GM23338 (cell line): Measurements from ENCODE around the gene GNG12. TPM values are rescaled to one million over a fixed set of nuclear protein-coding genes. Genes with fewer than 3 reads are reported as not detected.

ENCODE experiments used
- ATAC-seq: fragments of 200-7000 bp; cut with Tn5 transposase; 3 replicates; pipeline ENCODE4 v1.9.1; 2020
- DNase-seq: peaks from one replicate; pipeline ENCODE4 v3.0.0-alpha.2; 2015; ENCODE audit warnings: low spot score
- H2AFZ ChIP-seq: fragments of 200-600 bp; sonication (generic); 2 replicates; pipeline ENCODE4 v1.8.0; 2016; ENCODE audit warnings: antibody characterized with exemption, mild to moderate bottlenecking, moderate library complexity
- H3F3A ChIP-seq: fragments of 200-600 bp; sonication (generic); replicated peaks from 2 replicates; pipeline ENCODE4 v1.8.0; 2017; ENCODE audit warnings: antibody characterized with exemption, mixed run types, low read depth
- H3K27ac ChIP-seq: fragments of 200-600 bp; sonication (generic); 2 replicates; pipeline ENCODE4 v1.6.1; 2016; ENCODE audit warnings: low read depth
- H3K27me3 ChIP-seq: fragments of 200-600 bp; sonication (generic); 2 replicates; pipeline ENCODE4 v1.8.0; 2016; ENCODE audit warnings: mild to moderate bottlenecking, mixed run types, moderate library complexity; ENCODE audit not compliant: insufficient read depth
- H3K36me3 ChIP-seq: fragments of 200-600 bp; sonication (generic); 2 replicates; pipeline ENCODE4 v1.8.0; 2016; ENCODE audit warnings: mild to moderate bottlenecking; ENCODE audit not compliant: insufficient read depth
- H3K4me1 ChIP-seq: fragments of 200-600 bp; sonication (generic); 2 replicates; pipeline ENCODE4 v1.8.0; 2016; ENCODE audit warnings: mild to moderate bottlenecking, moderate library complexity; ENCODE audit not compliant: insufficient read depth
- H3K4me2 ChIP-seq: fragments of 200-600 bp; sonication (generic); 2 replicates; pipeline ENCODE4 v1.7.1; 2017; ENCODE audit warnings: mixed run types
- H3K4me3 ChIP-seq: fragments of 200-600 bp; sonication (generic); 2 replicates; pipeline ENCODE4 v1.6.1; 2016; ENCODE audit warnings: mixed run types
- H3K79me2 ChIP-seq: fragments of 200-600 bp; sonication (generic); replicated peaks from 2 replicates; pipeline ENCODE4 v1.8.0; 2017; ENCODE audit warnings: mild to moderate bottlenecking; ENCODE audit not compliant: insufficient read depth
- H3K9me2 ChIP-seq: fragments of 200-600 bp; sonication (generic); 2 replicates; pipeline ENCODE4 v1.8.0; 2017; ENCODE audit not compliant: insufficient read depth
- H4K20me1 ChIP-seq: fragments of 200-600 bp; sonication (generic); replicated peaks from 2 replicates; pipeline ENCODE4 v1.8.0; 2017; ENCODE audit warnings: mild to moderate bottlenecking; ENCODE audit not compliant: insufficient read depth
- H3K27ac Mint-ChIP-seq: 2 replicates; pipeline ENCODE4 v1.8.0; 2020; ENCODE audit warnings: inconsistent platforms, mild to moderate bottlenecking, moderate library complexity, mixed read lengths
- H3K27me3 Mint-ChIP-seq: 3 replicates; pipeline ENCODE4 v1.8.0; 2022; ENCODE audit warnings: low read depth, mild to moderate bottlenecking, moderate library complexity, mixed read lengths, inconsistent platforms; ENCODE audit not compliant: insufficient read depth, poor library complexity
- H3K36me3 Mint-ChIP-seq: 3 replicates; pipeline ENCODE4 v1.8.0; 2021; ENCODE audit warnings: low read depth, mild to moderate bottlenecking, inconsistent platforms, moderate library complexity, mixed read lengths
- H3K4me1 Mint-ChIP-seq: 3 replicates; pipeline ENCODE4 v1.8.0; 2020; ENCODE audit warnings: mild to moderate bottlenecking, inconsistent platforms, mixed read lengths
- H3K4me3 Mint-ChIP-seq: 3 replicates; pipeline ENCODE4 v1.8.0; 2021; ENCODE audit warnings: moderate library complexity, mild to moderate bottlenecking, inconsistent platforms, mixed read lengths
- H3K9me3 Mint-ChIP-seq: 3 replicates; pipeline ENCODE4 v1.8.0; 2020; ENCODE audit warnings: moderate library complexity, mild to moderate bottlenecking, inconsistent platforms, mixed read lengths
- CREB1 ChIP-seq: fragments of 250-450 bp; sonication (Bioruptor Pico); IDR thresholded peaks from 2 replicates; pipeline ENCODE4 v1.5.0; 2020; ENCODE audit warnings: low read depth, mild to moderate bottlenecking, moderate library complexity
- ETS1 ChIP-seq: IDR thresholded peaks from 2 replicates; pipeline ENCODE4 v1.6.1; 2016; ENCODE audit warnings: antibody characterized with exemption
- EZH2 ChIP-seq: fragments of 200-600 bp; sonication (generic); IDR thresholded peaks from one replicate; pipeline ENCODE4 v1.8.0; 2017; ENCODE audit warnings: antibody characterized with exemption, mild to moderate bottlenecking, low read depth; ENCODE audit not compliant: unreplicated experiment
- EZH2phosphoT487 ChIP-seq: fragments of 200-600 bp; sonication (generic); IDR thresholded peaks from one replicate; pipeline ENCODE4 v1.8.1; 2018; ENCODE audit warnings: antibody characterized with exemption; ENCODE audit not compliant: unreplicated experiment
- JUNB ChIP-seq: IDR thresholded peaks from one replicate; pipeline ENCODE4 v1.6.1; 2016; ENCODE audit warnings: antibody characterized with exemption; ENCODE audit not compliant: unreplicated experiment
- NANOG ChIP-seq: IDR thresholded peaks from 2 replicates; pipeline ENCODE4 v1.6.1; 2016; ENCODE audit warnings: antibody characterized with exemption, borderline replicate concordance
- POLR2AphosphoS5 ChIP-seq: IDR thresholded peaks from 2 replicates; pipeline ENCODE4 v1.6.1; 2016; ENCODE audit warnings: antibody characterized with exemption, low read depth
- REST ChIP-seq: IDR thresholded peaks from one replicate; pipeline ENCODE4 v1.6.1; 2018; ENCODE audit warnings: antibody characterized with exemption; ENCODE audit not compliant: unreplicated experiment
- STAT1 ChIP-seq: IDR thresholded peaks from one replicate; pipeline ENCODE4 v1.6.1; 2016; ENCODE audit warnings: antibody characterized with exemption; ENCODE audit not compliant: unreplicated experiment
- ZNF114 ChIP-seq: fragments of 250-450 bp; sonication (Bioruptor Pico); IDR thresholded peaks from 2 replicates; pipeline ENCODE4 v1.5.0; 2020; ENCODE audit warnings: mild to moderate bottlenecking, moderate library complexity
- ZNF462 ChIP-seq: fragments of 250-450 bp; sonication (Bioruptor Pico); IDR thresholded peaks from 2 replicates; pipeline ENCODE4 v1.5.0; 2020; ENCODE audit warnings: mild to moderate bottlenecking, moderate library complexity
- polyA plus RNA-seq: library from polyadenylated mRNA; unstranded; fragments of >200 nt; fragmentation: Nextera tagmentation; extraction: Ambion mirVana; gene quantifications from 2 replicates; pipeline ENCODE4 v1.2.1, GENCODE V29; 2016
- total RNA-seq: library from RNA; depleted of rRNA; stranded (reverse); fragments of >200 nt; shearing (Covaris generic); gene quantifications from 2 replicates; pipeline ENCODE4 v1.2.3, GENCODE V29; 2014

Gene GNG12
- total and polyA plus RNA-seq, 2 experiments from 2014 or later = 13.4 to 33.0 TPM

- TF ChIP-seq EZH2 (no peak), CREB1 (CRISPR knock-in tag) (no peak), EZH2phosphoT487 (no peak), ETS1 (no peak)
These were observed 21.0 kb downstream of the GNG12 start (continued) for GRCh38 chr1:67812226-67812625.

- peaks cover 8% of the 10 kb centered on the region for H3K9me3 Mint-ChIP-seq
- H4K20me1 ChIP-seq = 0 out of 2 replicates have a peak, but pooled peaks cover 9% of the 10 kb centered on the region
- peaks cover 19% of the 10 kb centered on the region for H3K4me1 ChIP-seq
- peaks cover 15% of the 10 kb centered on the region for H3K36me3 Mint-ChIP-seq
- H3K27ac Mint-ChIP-seq = no peak overlapping the region
- no peak overlapping the region for H3K4me2 ChIP-seq
- H3K27ac ChIP-seq = no peak overlapping the region
- H3K79me2 ChIP-seq = peaks cover 29% of the 10 kb centered on the region
- ATAC-seq (no peak), DNase-seq (no peak)
- no peak overlapping the region for H3K4me3 Mint-ChIP-seq
- H3K36me3 ChIP-seq = peaks cover 4% of the 10 kb centered on the region; the same call in 1 of the 2 replicates
- H2AFZ ChIP-seq = no peak overlapping the region
- no peaks in the 10 kb centered on the region for H3F3A ChIP-seq
- H3K27me3 ChIP-seq = no peaks in the 10 kb centered on the region
- peaks cover 2% of the 10 kb centered on the region for H3K27me3 Mint-ChIP-seq
- no peaks in the 10 kb centered on the region for H3K9me2 ChIP-seq
- H3K4me1 Mint-ChIP-seq = peaks cover 4% of the 10 kb centered on the region; the same call in 2 of the 3 replicates
- H3K4me3 ChIP-seq = no peak overlapping the region
- no peak for TF ChIP-seq EZH2
- no peak for TF ChIP-seq ETS1
- no peak for TF ChIP-seq NANOG
- no peak for TF ChIP-seq STAT1
- no peak for TF ChIP-seq EZH2phosphoT487
- TF ChIP-seq JUNB = no peak
- no peak for TF ChIP-seq CREB1 (CRISPR knock-in tag)
- no peak for TF ChIP-seq POLR2AphosphoS5
- TF ChIP-seq ZNF114 (CRISPR knock-in tag) = no peak
- TF ChIP-seq ZNF462 (CRISPR knock-in tag) = no peak
- TF ChIP-seq REST = no peak
These were observed 21.5 kb downstream of the GNG12 start for GRCh38 chr1:67811781-67812180.
